GM19238 (cell line): ENCODE measurements around the gene ZNF790.

Source experiments
- DNase-seq: peaks from one replicate; pipeline ENCODE4 v3.0.0; 2011; ENCODE audit warnings: low spot score; ENCODE audit not compliant: insufficient read length

ZNF790 gene

DNA sequence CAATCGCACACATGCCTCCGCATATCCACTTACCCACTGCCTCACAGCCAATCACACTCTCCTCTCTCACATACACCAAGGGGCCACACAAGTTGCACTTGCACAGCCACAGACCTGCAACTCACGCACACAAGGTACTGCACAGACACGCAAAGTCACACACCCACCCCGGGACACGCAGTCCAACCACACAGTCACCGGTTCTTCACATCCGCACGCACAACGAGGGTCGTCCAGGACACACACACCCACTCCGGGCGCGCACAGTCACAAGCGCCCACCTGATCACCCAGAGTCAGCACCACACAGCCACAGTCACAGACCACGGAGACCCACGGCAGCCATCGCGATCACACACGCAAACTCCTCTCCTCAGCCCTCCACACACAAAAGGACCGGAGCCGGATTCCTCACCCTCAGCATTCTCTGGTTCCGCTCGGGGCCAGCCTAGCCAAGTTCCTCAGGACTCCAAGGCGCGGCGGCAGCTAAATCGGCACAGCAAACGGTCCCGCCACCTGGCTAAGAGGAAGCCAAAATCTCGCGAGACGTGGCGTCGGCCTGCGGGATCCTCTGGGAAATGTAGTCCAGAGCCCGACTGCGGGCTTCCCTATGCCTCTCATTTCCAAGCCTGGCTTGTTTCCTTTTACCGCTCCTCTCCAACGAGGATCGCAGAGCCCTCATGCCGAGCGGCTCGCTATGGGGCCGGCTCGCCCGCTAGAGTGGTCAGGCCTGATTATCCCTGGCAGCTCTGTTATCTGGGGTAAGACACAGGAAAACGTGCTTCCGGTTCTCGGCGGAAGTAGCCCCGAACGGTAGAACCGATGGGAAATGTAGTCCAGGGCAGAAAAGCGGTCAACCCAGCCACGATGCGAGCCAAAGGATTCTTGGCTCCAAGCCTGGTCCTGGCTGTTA lies 65.6 kb downstream of the ZNF790 start, which contains the start of gene ZNF850:
Gene ZNF850 (minus strand): TSS at position 497 of the 912 bp plus-strand sequence. CDS start 10,201 bp downstream, outside the sequence.
- DNase-seq = peak; percentile 81

DNA sequence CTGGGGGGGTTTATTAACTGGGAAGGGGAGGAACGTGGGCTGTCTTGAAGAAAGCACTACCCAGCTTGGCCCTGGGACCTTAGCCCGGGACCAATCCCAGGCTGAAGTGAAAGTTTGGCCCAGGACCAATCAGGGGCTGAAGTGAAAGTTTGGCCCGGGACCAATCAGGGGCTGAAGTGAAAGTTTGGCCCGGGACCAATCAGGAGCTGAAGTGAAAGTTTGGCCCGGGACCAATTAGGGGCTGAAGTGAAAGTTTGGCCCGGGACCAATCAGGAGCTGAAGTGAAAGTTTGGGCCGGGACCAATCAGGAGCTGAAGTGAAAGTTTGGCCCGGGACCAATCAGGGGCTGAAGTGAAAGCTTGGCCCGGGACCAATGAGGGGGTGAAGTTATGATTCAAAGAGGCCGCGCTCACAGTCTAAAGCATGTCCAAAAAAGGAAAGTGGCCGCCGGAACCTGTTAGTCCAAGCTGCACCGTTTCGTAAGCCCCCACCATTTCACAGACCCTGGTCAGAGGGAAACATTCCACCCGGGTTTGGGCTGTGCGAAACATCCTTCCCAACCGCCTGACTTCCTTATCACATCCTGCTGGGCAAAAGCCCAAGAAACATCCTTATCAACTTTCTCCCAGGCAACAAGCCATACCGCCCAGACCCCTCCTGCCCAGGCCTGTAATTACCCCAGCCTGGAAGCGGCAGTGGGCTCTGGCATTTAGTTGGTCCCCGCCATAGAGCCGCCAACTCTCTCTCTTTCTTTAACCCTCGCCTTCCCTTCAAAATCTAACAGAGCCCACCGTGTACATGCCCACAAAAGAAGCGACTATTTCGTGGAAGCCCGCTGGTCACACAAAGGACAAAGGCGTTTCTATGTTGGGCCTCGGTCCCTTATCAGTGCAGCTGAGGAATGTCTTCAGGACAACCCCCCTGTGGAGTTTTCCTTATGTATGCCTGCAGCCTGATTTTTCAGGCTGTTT lies 66.6 kb downstream of the ZNF790 start:
- DNase-seq = peak; percentile 32
